Kidney (tissue), 14 donors: ENCODE data around the gene CACNA1E. TPM values are rescaled to one million over a fixed set of nuclear protein-coding genes. Genes with fewer than 3 reads are reported as not detected.

Experiments
- DNase-seq, 5 donors: peaks; one replicate each; pipeline ENCODE4 v3.0.0-alpha.2; 2013 to 2020
- FAIRE-seq: peaks from 2 replicates; lab custom pipeline; 2012; peaks lifted over from hg19 to GRCh38; lab: Jason Lieb, UNC
- H3K27ac ChIP-seq, 2 donors: one replicate each; pipeline ENCODE4 v1.7.0; 2013; ENCODE audit warnings: low read depth in 2 of 2, low read length in 2 of 2, inconsistent platforms in 1 of 2
- H3K27me3 ChIP-seq: one replicate; pipeline ENCODE4 v1.7.1; 2013; ENCODE audit warnings: low read length, inconsistent platforms; ENCODE audit not compliant: control insufficient read depth, insufficient read depth
- H3K36me3 ChIP-seq, 3 donors: one replicate each; pipeline versions ENCODE4 v1.7.0 to v1.7.1; 2013; ENCODE audit warnings: low read length in 3 of 3, control low read depth in 1 of 3, inconsistent platforms in 1 of 3; ENCODE audit not compliant: insufficient read depth in 3 of 3, control insufficient read depth in 2 of 3
- H3K4me1 ChIP-seq, 3 donors: one replicate each; pipeline versions ENCODE4 v1.7.0 to v1.7.1; 2013; ENCODE audit warnings: low read length in 3 of 3, inconsistent platforms in 1 of 3, low read depth in 1 of 3; ENCODE audit not compliant: control insufficient read depth in 2 of 3, insufficient read depth in 2 of 3
- H3K4me3 ChIP-seq, 3 donors: one replicate each; pipeline versions ENCODE4 v1.7.0 to v1.8.1; 2013; ENCODE audit warnings: low read length in 3 of 3, control low read depth in 1 of 3, inconsistent platforms in 1 of 3
- H3K9ac ChIP-seq, 3 donors: one replicate each; pipeline versions ENCODE4 v1.7.0 to v1.7.1; 2013; ENCODE audit warnings: low read length in 3 of 3, control low read depth in 1 of 3, inconsistent platforms in 1 of 3
- H3K9me3 ChIP-seq, 3 donors: one replicate each; pipeline versions ENCODE4 v1.7.0 to v1.7.1; 2013; ENCODE audit warnings: low read length in 3 of 3, control low read depth in 1 of 3, inconsistent platforms in 1 of 3; ENCODE audit not compliant: control insufficient read depth in 2 of 3, insufficient read depth in 1 of 3
- intact Hi-C: fragments of 100-400 bp; cut with DNase I; formaldehyde crosslinking; loops from one replicate; pipeline ENCODE4 v1.11.1; 2022
- polyA plus RNA-seq: library from polyadenylated mRNA; stranded (reverse); fragments of 350-450 nt; fragmentation: Illumina TruSeq; extraction: RNeasy Lipid Tissue Mini Kit (QIAGEN cat#74804); gene quantifications from one replicate; pipeline ENCODE4 v1.2.3, GENCODE V29; 2014; ENCODE audit warnings: low read depth, low replicate concordance; ENCODE audit not compliant: insufficient read depth
- total RNA-seq: library from RNA; stranded (reverse); fragmentation: NEBNext Ultra II Directional; extraction: Animal tissue kit (Norgen Biotek cat#: 25700); gene quantifications from one replicate; pipeline ENCODE4 v1.2.1, GENCODE V29; 2021
- TF ChIP-seq, protein P1 (sequence below): IDR thresholded peaks from 3 replicates; pipeline ENCODE4 v1.5.1; 2012; ENCODE audit warnings: mild to moderate bottlenecking, moderate library complexity, borderline replicate concordance; ENCODE audit not compliant: insufficient read depth; ENCODE audit errors: extremely low read depth
- donor health status: control.
- donor health status: control.
- donor health status: control.
- donor health status: control.
- donor health status: control.
- donor health status: DM: yes; HTN: yes; CAD: no.
- donor health status: Normal renal cell carcinoma (clear cell type).

The CACNA1E gene
- total and polyA plus RNA-seq, 2 donors from 2014 or later, result 0.19 TPM

DNA sequence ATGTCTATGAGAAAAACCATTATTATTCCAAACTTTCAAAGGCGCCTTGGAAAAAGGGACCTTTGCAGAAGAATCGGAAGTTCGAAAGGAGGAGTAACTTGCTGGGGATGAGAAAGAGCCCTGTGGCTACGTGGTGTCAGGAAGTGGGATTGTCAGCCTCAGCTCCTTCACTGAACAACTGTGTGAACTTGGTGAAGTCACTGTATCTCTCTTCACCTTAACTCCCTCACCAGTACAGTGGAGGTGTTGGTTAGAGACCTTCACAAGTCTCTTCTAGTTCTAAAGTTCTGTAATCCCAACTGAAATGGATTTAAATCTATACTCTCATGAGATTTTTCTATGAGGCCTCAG is 285.6 kb downstream of the CACNA1E start:
- no peak for FAIRE-seq
- Histone ChIP-seq H3K9me3 (no peaks in the 10 kb centered on the region), H3K9ac (no peak overlapping the region), H3K4me3 (no peak overlapping the region), H3K4me1 (no peaks in the 10 kb centered on the region), H3K27me3 (no peaks in the 10 kb centered on the region), H3K27ac (no peak overlapping the region), H3K36me3 (no peaks in the 10 kb centered on the region)
- no peak for DNase-seq
- TF ChIP-seq, protein P1, sequence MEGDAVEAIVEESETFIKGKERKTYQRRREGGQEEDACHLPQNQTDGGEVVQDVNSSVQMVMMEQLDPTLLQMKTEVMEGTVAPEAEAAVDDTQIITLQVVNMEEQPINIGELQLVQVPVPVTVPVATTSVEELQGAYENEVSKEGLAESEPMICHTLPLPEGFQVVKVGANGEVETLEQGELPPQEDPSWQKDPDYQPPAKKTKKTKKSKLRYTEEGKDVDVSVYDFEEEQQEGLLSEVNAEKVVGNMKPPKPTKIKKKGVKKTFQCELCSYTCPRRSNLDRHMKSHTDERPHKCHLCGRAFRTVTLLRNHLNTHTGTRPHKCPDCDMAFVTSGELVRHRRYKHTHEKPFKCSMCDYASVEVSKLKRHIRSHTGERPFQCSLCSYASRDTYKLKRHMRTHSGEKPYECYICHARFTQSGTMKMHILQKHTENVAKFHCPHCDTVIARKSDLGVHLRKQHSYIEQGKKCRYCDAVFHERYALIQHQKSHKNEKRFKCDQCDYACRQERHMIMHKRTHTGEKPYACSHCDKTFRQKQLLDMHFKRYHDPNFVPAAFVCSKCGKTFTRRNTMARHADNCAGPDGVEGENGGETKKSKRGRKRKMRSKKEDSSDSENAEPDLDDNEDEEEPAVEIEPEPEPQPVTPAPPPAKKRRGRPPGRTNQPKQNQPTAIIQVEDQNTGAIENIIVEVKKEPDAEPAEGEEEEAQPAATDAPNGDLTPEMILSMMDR, result no peak
- intact Hi-C loops, result no loop called here

GRCh38 chr1:181769846-181770245 is 286.5 kb downstream of the CACNA1E start:
- DNase-seq, result no peak
- Histone ChIP-seq H3K4me1 (no peaks in the 10 kb centered on the region), H3K9ac (no peak overlapping the region), H3K4me3 (no peak overlapping the region), H3K36me3 (no peaks in the 10 kb centered on the region), H3K27me3 (no peaks in the 10 kb centered on the region), H3K9me3 (no peaks in the 10 kb centered on the region), H3K27ac (no peak overlapping the region)
- TF ChIP-seq, protein P1, result no peak
- intact Hi-C loops, result no loop called here
- no peak for FAIRE-seq

GRCh38 chr1:181772714-181773113 is 289.4 kb downstream of the CACNA1E start:
- Histone ChIP-seq H3K9me3 (no peaks in the 10 kb centered on the region), H3K9ac (no peak overlapping the region), H3K36me3 (no peaks in the 10 kb centered on the region), H3K4me3 (no peak overlapping the region), H3K4me1 (no peaks in the 10 kb centered on the region), H3K27me3 (no peaks in the 10 kb centered on the region), H3K27ac (no peak overlapping the region)
- intact Hi-C loops, result no loop called here
- FAIRE-seq, result no peak
- DNase-seq, result no peak
- TF ChIP-seq, protein P1, result no peak

GRCh38 chr1:181776044-181776443 is 292.7 kb downstream of the CACNA1E start:
- no peak for DNase-seq
- TF ChIP-seq, protein P1, result no peak
- H3K9me3 ChIP-seq, result no peaks in the 10 kb centered on the region
- H3K4me1 ChIP-seq, result no peaks in the 10 kb centered on the region
- FAIRE-seq, result no peak
- H3K27me3 ChIP-seq, result no peaks in the 10 kb centered on the region
- H3K27ac ChIP-seq, result no peak overlapping the region
- no peak overlapping the region for H3K9ac ChIP-seq
- no peak overlapping the region for H3K4me3 ChIP-seq
- intact Hi-C loops, result no loop called here
- no peaks in the 10 kb centered on the region for H3K36me3 ChIP-seq
